ENCODE data around the gene MARCKSL1.

- TF ChIP-seq SP1 (IDR thresholded peaks at IDR 0.05), result peak; percentile 93
- no peak for TF ChIP-seq CTBP1 (IDR thresholded peaks at IDR 0.05; ENCODE audit: borderline replicate concordance)
- TF ChIP-seq FOXM1 (IDR thresholded peaks at IDR 0.05; ENCODE audit: borderline replicate concordance), result no peak
- TF ChIP-seq SUZ12 (IDR thresholded peaks at IDR 0.05), result no peak
- TF ChIP-seq FOXK2 (IDR thresholded peaks at IDR 0.05), result no peak
- no peak for TF ChIP-seq ELF4 (IDR thresholded peaks at IDR 0.05)
- TF ChIP-seq L3MBTL2 (conservative IDR thresholded peaks at IDR 0.05), result peak; percentile 100
- no peak for TF ChIP-seq ZNF384 (IDR thresholded peaks at IDR 0.05)
- TF ChIP-seq BHLHE40 (IDR thresholded peaks at IDR 0.05; ENCODE audit: borderline replicate concordance), result no peak
Measured at GRCh38 chr1:32350785-32351398, 14.9 kb upstream of the MARCKSL1 start.

All from HEK293T (cell line).